Ectodermal cell (in vitro differentiated cells): ENCODE results near the gene ST3GAL4.
"Not testable (repeated sequence)": the region's sequence is repeated elsewhere in the genome, so short reads cannot be mapped to it uniquely, and the experiment has no call there.

ENCODE experiments used
- H3K27ac ChIP-seq: 2 replicates; pipeline ENCODE4 v1.7.0; 2013; ENCODE audit warnings: mild to moderate bottlenecking, low read depth, low read length; ENCODE audit not compliant: insufficient read depth, poor library complexity, severe bottlenecking
- H3K27me3 ChIP-seq: 2 replicates; pipeline ENCODE4 v1.7.0; 2013; ENCODE audit warnings: mild to moderate bottlenecking, low read length; ENCODE audit not compliant: insufficient read depth, control insufficient read depth, poor library complexity, severe bottlenecking
- H3K36me3 ChIP-seq: one replicate; pipeline ENCODE4 v1.7.0; 2013; ENCODE audit warnings: low read length; ENCODE audit not compliant: control insufficient read depth, insufficient read depth
- H3K4me1 ChIP-seq: one replicate; pipeline ENCODE4 v1.7.0; 2013; ENCODE audit warnings: low read length; ENCODE audit not compliant: control insufficient read depth, insufficient read depth
- H3K4me3 ChIP-seq: 2 replicates; pipeline ENCODE4 v1.7.0; 2013; ENCODE audit warnings: low read depth, low read length, control low read depth; ENCODE audit not compliant: insufficient read depth
- H3K9me3 ChIP-seq: 2 replicates; pipeline ENCODE4 v1.7.0; 2013; ENCODE audit warnings: mild to moderate bottlenecking, low read length, moderate library complexity; ENCODE audit not compliant: control insufficient read depth
- WGBS, 2 experiments: methylation state at CpG; one replicate each; pipeline ENCODE4 v1.1.7; 2013; ENCODE audit warnings: missing lambda C conversion rate in 2 of 2; 5-methylcytosine and 5-hydroxymethylcytosine counted together

Gene ST3GAL4

GRCh38 chr11:126396266-126396665 lies 40.8 kb downstream of the ST3GAL4 start:
- WGBS, 2 experiments, result 96 to 97% methylated on average over 15 of the region's 15 CpGs

GRCh38 chr11:126396965-126397364 lies 41.5 kb downstream of the ST3GAL4 start:
- no peaks in the 10 kb centered on the region for H3K27me3 ChIP-seq
- H3K4me1 ChIP-seq, result peaks cover 15% of the 10 kb centered on the region
- no peaks in the 10 kb centered on the region for H3K9me3 ChIP-seq
- WGBS, 2 experiments, result 97 to 100% methylated on average over 4 of the region's 4 CpGs
- H3K36me3 ChIP-seq, result no peaks in the 10 kb centered on the region
- H3K27ac ChIP-seq, result no peak overlapping the region
- H3K4me3 ChIP-seq, result no peak overlapping the region

More at GRCh38 chr11:126396266-126396665, 40.8 kb downstream of the ST3GAL4 start:
- peaks cover 15% of the 10 kb centered on the region for H3K4me1 ChIP-seq
- H3K27me3 ChIP-seq, H3K9me3 ChIP-seq, H3K27ac ChIP-seq, H3K36me3 ChIP-seq, H3K4me3 ChIP-seq: not testable (repeated sequence)

GRCh38 chr11:126398296-126398695 lies 42.8 kb downstream of the ST3GAL4 start:
- H3K4me3 ChIP-seq, result no peak overlapping the region
- no peaks in the 10 kb centered on the region for H3K36me3 ChIP-seq
- H3K27me3 ChIP-seq, result no peaks in the 10 kb centered on the region
- no peaks in the 10 kb centered on the region for H3K9me3 ChIP-seq
- no peak overlapping the region for H3K27ac ChIP-seq
- 95 to 96% methylated on average over 4 of the region's 4 CpGs for WGBS, 2 experiments
- H3K4me1 ChIP-seq, result peaks cover 7% of the 10 kb centered on the region

- H3K4me1 ChIP-seq, result peaks cover 7% of the 10 kb centered on the region
- H3K27ac ChIP-seq, result no peak overlapping the region
- H3K27me3 ChIP-seq, result no peaks in the 10 kb centered on the region
- whole genome bisulfite sequencing, 2 experiments, result 92 to 96% methylated on average over 1 of the region's 1 CpG
- no peaks in the 10 kb centered on the region for H3K36me3 ChIP-seq
- no peaks in the 10 kb centered on the region for H3K9me3 ChIP-seq
- H3K4me3 ChIP-seq, result no peak overlapping the region
These were observed 43.2 kb downstream of the ST3GAL4 start for GRCh38 chr11:126398721-126399120.

GRCh38 chr11:126400019-126400418 lies 44.5 kb downstream of the ST3GAL4 start:
- no peaks in the 10 kb centered on the region for H3K9me3 ChIP-seq
- H3K27ac ChIP-seq, result no peak overlapping the region
- no peaks in the 10 kb centered on the region for H3K27me3 ChIP-seq
- no peaks in the 10 kb centered on the region for H3K36me3 ChIP-seq
- no peak overlapping the region for H3K4me3 ChIP-seq
- H3K4me1 ChIP-seq, result peaks cover 14% of the 10 kb centered on the region

GRCh38 chr11:126400479-126400878 lies 45.0 kb downstream of the ST3GAL4 start:
- WGBS, 2 experiments, result 94 to 97% methylated on average over 6 of the region's 6 CpGs
- Histone ChIP-seq H3K4me3 (no peak overlapping the region), H3K27me3 (no peaks in the 10 kb centered on the region), H3K9me3 (no peaks in the 10 kb centered on the region), H3K4me1 (peaks cover 15% of the 10 kb centered on the region), H3K27ac (no peak overlapping the region), H3K36me3 (no peaks in the 10 kb centered on the region)

GRCh38 chr11:126403022-126403581 lies 47.6 kb downstream of the ST3GAL4 start:
- Histone ChIP-seq H3K4me3 (no peak overlapping the region), H3K27me3 (no peaks in the 10 kb centered on the region), H3K27ac (no peak overlapping the region), H3K36me3 (no peaks in the 10 kb centered on the region), H3K4me1 (peaks cover 15% of the 10 kb centered on the region), H3K9me3 (no peaks in the 10 kb centered on the region)
- WGBS, 2 experiments, result 88 to 89% methylated on average over 15 of the region's 15 CpGs

- 85 to 88% methylated on average over 8 of the region's 8 CpGs for WGBS, 2 experiments
- Histone ChIP-seq H3K27me3 (no peaks in the 10 kb centered on the region), H3K9me3 (no peaks in the 10 kb centered on the region), H3K4me1 (peaks cover 15% of the 10 kb centered on the region), H3K4me3 (no peak overlapping the region), H3K36me3 (no peaks in the 10 kb centered on the region), H3K27ac (no peak overlapping the region)
These were observed 48.2 kb downstream of the ST3GAL4 start for GRCh38 chr11:126403658-126404057.

GRCh38 chr11:126404367-126404766 lies 48.9 kb downstream of the ST3GAL4 start:
- Histone ChIP-seq H3K4me3 (no peak overlapping the region), H3K27ac (no peak overlapping the region), H3K36me3 (peaks cover 3% of the 10 kb centered on the region), H3K27me3 (no peaks in the 10 kb centered on the region), H3K9me3 (no peaks in the 10 kb centered on the region), H3K4me1 (peaks cover 15% of the 10 kb centered on the region)
- WGBS, 2 experiments, result 53 to 54% methylated on average over 5 of the region's 5 CpGs

- H3K9me3 ChIP-seq, result no peaks in the 10 kb centered on the region
- 91 to 96% methylated on average over 3 of the region's 3 CpGs for WGBS, 2 experiments
- peaks cover 7% of the 10 kb centered on the region for H3K36me3 ChIP-seq
- no peak overlapping the region for H3K27ac ChIP-seq
- H3K4me1 ChIP-seq, result peaks cover 15% of the 10 kb centered on the region
- H3K27me3 ChIP-seq, result no peaks in the 10 kb centered on the region
- H3K4me3 ChIP-seq, result no peak overlapping the region
These were observed 49.9 kb downstream of the ST3GAL4 start for GRCh38 chr11:126405374-126405773.

- 91 to 92% methylated on average over 7 of the region's 7 CpGs for WGBS, 2 experiments
- Histone ChIP-seq H3K9me3 (no peaks in the 10 kb centered on the region), H3K4me3 (no peak overlapping the region), H3K27me3 (no peaks in the 10 kb centered on the region), H3K4me1 (peaks cover 15% of the 10 kb centered on the region), H3K36me3 (peaks cover 7% of the 10 kb centered on the region), H3K27ac (no peak overlapping the region)
These were observed 50.4 kb downstream of the ST3GAL4 start for GRCh38 chr11:126405906-126406305.
